NCI-H226 (cell line): Measurements from ENCODE around the gene ANO10.

Experiments used
- DNase-seq: peaks from one replicate; pipeline ENCODE4 v3.0.0-alpha.2; 2015

The ANO10 gene

GRCh38 chr3:43343185-43343584 lies 278.6 kb downstream of the ANO10 start:
- no peak for DNase-seq

GRCh38 chr3:43341788-43342187 lies 280.0 kb downstream of the ANO10 start:
- no peak for DNase-seq

- no peak for DNase-seq
These were observed 281.4 kb downstream of the ANO10 start for GRCh38 chr3:43340403-43340802.

GRCh38 chr3:43338295-43338694 lies 283.5 kb downstream of the ANO10 start:
- DNase-seq, result no peak

- no peak for DNase-seq
These were observed 286.0 kb downstream of the ANO10 start for GRCh38 chr3:43335799-43336198.

GRCh38 chr3:43334976-43335375 lies 286.8 kb downstream of the ANO10 start:
- no peak for DNase-seq

GRCh38 chr3:43331381-43331780 lies 290.4 kb downstream of the ANO10 start:
- DNase-seq, result no peak

- no peak for DNase-seq
These were observed 290.8 kb downstream of the ANO10 start for GRCh38 chr3:43330981-43331380.

GRCh38 chr3:43328653-43329052 lies 293.2 kb downstream of the ANO10 start:
- DNase-seq, result no peak

- no peak for DNase-seq
These were observed 294.2 kb downstream of the ANO10 start for GRCh38 chr3:43327582-43327979.

- DNase-seq, result peak; percentile 9
These were observed 294.8 kb downstream of the ANO10 start for GRCh38 chr3:43326891-43327581.

- no peak for DNase-seq
These were observed 298.3 kb downstream of the ANO10 start for GRCh38 chr3:43323541-43323940.

- no peak for DNase-seq
These were observed 301.5 kb downstream of the ANO10 start for GRCh38 chr3:43320288-43320687.

GRCh38 chr3:43319794-43320193 lies 302.0 kb downstream of the ANO10 start:
- DNase-seq, result no peak

GRCh38 chr3:43319376-43319775 lies 302.4 kb downstream of the ANO10 start:
- no peak for DNase-seq

- no peak for DNase-seq
These were observed 304.1 kb downstream of the ANO10 start for GRCh38 chr3:43317461-43318316.

GRCh38 chr3:43316783-43317460 lies 304.9 kb downstream of the ANO10 start:
- no peak for DNase-seq
